Mesenchymal stem cell (in vitro differentiated cells and primary cell): Measurements from ENCODE around the gene RTL1.

Experiments
- DNase-seq: peaks from one replicate; pipeline ENCODE4 v3.0.0-alpha.2; 2013
- H2AFZ ChIP-seq: one replicate; pipeline ENCODE4 v1.6.1; 2013; ENCODE audit warnings: low read depth, mild to moderate bottlenecking, control low read depth, inconsistent platforms, low read length, moderate library complexity
- H2AK5ac ChIP-seq: 2 replicates; pipeline ENCODE4 v1.6.1; 2013; ENCODE audit warnings: low read length, moderate library complexity, mild to moderate bottlenecking, inconsistent platforms; ENCODE audit not compliant: severe bottlenecking
- H2BK120ac ChIP-seq: one replicate; pipeline ENCODE4 v1.6.1; 2013; ENCODE audit warnings: low read depth, mild to moderate bottlenecking, inconsistent platforms, low read length, moderate library complexity
- H2BK12ac ChIP-seq, 2 experiments: one replicate each; pipeline ENCODE4 v1.6.1; 2013; ENCODE audit warnings: inconsistent platforms in 2 of 2, low read length in 2 of 2, mild to moderate bottlenecking in 2 of 2, moderate library complexity in 2 of 2, control low read depth in 1 of 2
- H2BK15ac ChIP-seq: one replicate; pipeline ENCODE4 v1.6.1; 2013; ENCODE audit warnings: mild to moderate bottlenecking, low read depth, inconsistent platforms; ENCODE audit not compliant: poor library complexity, severe bottlenecking
- H2BK5ac ChIP-seq: 2 replicates; pipeline ENCODE4 v1.6.1; 2013; ENCODE audit warnings: low read depth, mild to moderate bottlenecking, low read length, control low read depth, inconsistent platforms; ENCODE audit not compliant: poor library complexity, severe bottlenecking
- H3K14ac ChIP-seq, 2 experiments: one replicate each; pipeline ENCODE4 v1.6.1; 2013; ENCODE audit warnings: inconsistent platforms in 2 of 2, low read length in 2 of 2, control low read depth in 1 of 2, mild to moderate bottlenecking in 1 of 2, moderate library complexity in 1 of 2
- H3K18ac ChIP-seq, 2 experiments: one replicate each; pipeline ENCODE4 v1.6.1; 2013; ENCODE audit warnings: inconsistent platforms in 2 of 2, low read length in 2 of 2, control low read depth in 1 of 2, low read depth in 1 of 2, mild to moderate bottlenecking in 1 of 2
- H3K23ac ChIP-seq, 2 experiments: one replicate each; pipeline ENCODE4 v1.6.1; 2013; ENCODE audit warnings: inconsistent platforms in 2 of 2, low read length in 2 of 2, mild to moderate bottlenecking in 2 of 2, moderate library complexity in 2 of 2, control low read depth in 1 of 2
- H3K27ac ChIP-seq: 2 replicates; pipeline ENCODE4 v1.5.1; 2013; ENCODE audit warnings: mild to moderate bottlenecking, moderate library complexity, low read length, control low read depth, inconsistent platforms; ENCODE audit not compliant: poor library complexity, severe bottlenecking
- H3K27me3 ChIP-seq, 2 experiments: 2 replicates each; pipeline versions ENCODE4 v1.6.1 to v1.7.0; 2013; ENCODE audit warnings: low read length in 2 of 2, mild to moderate bottlenecking in 2 of 2, moderate library complexity in 2 of 2, control low read depth in 1 of 2, inconsistent platforms in 1 of 2; ENCODE audit not compliant: control insufficient read depth in 1 of 2, insufficient read depth in 1 of 2
- H3K36me3 ChIP-seq, 2 experiments: 2 replicates each; pipeline versions ENCODE4 v1.6.1 to v1.7.0; 2013; ENCODE audit warnings: low read length in 2 of 2, control low read depth in 1 of 2, inconsistent platforms in 1 of 2, low read depth in 1 of 2, mild to moderate bottlenecking in 1 of 2; ENCODE audit not compliant: insufficient read depth in 2 of 2, control insufficient read depth in 1 of 2
- H3K4ac ChIP-seq, 2 experiments: one replicate each; pipeline ENCODE4 v1.6.1; 2013; ENCODE audit warnings: inconsistent platforms in 2 of 2, low read length in 2 of 2, mild to moderate bottlenecking in 2 of 2, moderate library complexity in 2 of 2, control low read depth in 1 of 2, low read depth in 1 of 2
- H3K4me1 ChIP-seq: 2 replicates; pipeline ENCODE4 v1.6.1; 2013; ENCODE audit warnings: low read depth, low read length, control low read depth; ENCODE audit not compliant: control insufficient read depth, insufficient read depth
- H3K4me2 ChIP-seq: 2 replicates; pipeline ENCODE4 v1.6.1; 2013; ENCODE audit warnings: low read length, mild to moderate bottlenecking, inconsistent platforms; ENCODE audit not compliant: poor library complexity, severe bottlenecking
- H3K4me3 ChIP-seq, 2 experiments: 2 replicates each; pipeline versions ENCODE4 v1.5.1 to v1.7.0; 2013; ENCODE audit warnings: low read length in 2 of 2, mild to moderate bottlenecking in 2 of 2, control low read depth in 1 of 2, low read depth in 1 of 2; ENCODE audit not compliant: insufficient read depth in 1 of 2
- H3K79me1 ChIP-seq: replicated peaks from 2 replicates; pipeline ENCODE4 v1.6.1; 2013; ENCODE audit warnings: mild to moderate bottlenecking, control low read depth, low read length, inconsistent platforms; ENCODE audit not compliant: poor library complexity, severe bottlenecking
- H3K9ac ChIP-seq: 2 replicates; pipeline ENCODE4 v1.7.0; 2013; ENCODE audit warnings: mild to moderate bottlenecking, low read length, moderate library complexity
- H3K9me3 ChIP-seq: 2 replicates; pipeline ENCODE4 v1.7.0; 2013; ENCODE audit warnings: mild to moderate bottlenecking, low read length; ENCODE audit not compliant: control insufficient read depth
- H4K8ac ChIP-seq: one replicate; pipeline ENCODE4 v1.6.1; 2013; ENCODE audit warnings: inconsistent platforms, mild to moderate bottlenecking, low read length, moderate library complexity
- H4K91ac ChIP-seq: one replicate; pipeline ENCODE4 v1.6.1; 2013; ENCODE audit warnings: mild to moderate bottlenecking, low read length, inconsistent platforms
- WGBS: methylation state at CpG from one replicate; pipeline ENCODE4 v1.1.7; 2013; ENCODE audit warnings: mixed read lengths; 5-methylcytosine and 5-hydroxymethylcytosine counted together

RTL1 gene

GRCh38 chr14:100874051-100874410 lies 29.5 kb downstream of the RTL1 start:
- Histone ChIP-seq H3K27ac (no peak overlapping the region), H3K18ac (no peak overlapping the region), H3K36me3 (peaks cover 0 to 16% of the 10 kb centered on the region in 2 experiments), H3K4me2 (no peak overlapping the region), H4K8ac (no peak overlapping the region), H3K14ac (no peak overlapping the region), H2BK120ac (no peak overlapping the region), H4K91ac (no peak overlapping the region), H3K23ac (no peak overlapping the region), H2BK15ac (no peak overlapping the region), H3K79me1 (no peaks in the 10 kb centered on the region), H3K4ac (no peak overlapping the region), H2BK5ac (no peak overlapping the region), H3K9me3 (no peaks in the 10 kb centered on the region), H3K27me3 (no peaks in the 10 kb centered on the region), H3K4me3 (no peak overlapping the region), H3K4me1 (no peaks in the 10 kb centered on the region), H2AK5ac (no peak overlapping the region), H2AFZ (no peak overlapping the region), H3K9ac (no peak overlapping the region), H2BK12ac (no peak overlapping the region)
- 77% methylated on average over 4 of the region's 4 CpGs for WGBS
- DNase-seq = no peak

- Histone ChIP-seq H4K8ac (no peak overlapping the region), H3K4ac (no peak overlapping the region), H3K4me3 (no peak overlapping the region), H3K27ac (no peak overlapping the region), H2BK120ac (no peak overlapping the region), H3K14ac (no peak overlapping the region), H2AFZ (no peak overlapping the region), H2BK12ac (no peak overlapping the region), H3K9me3 (no peaks in the 10 kb centered on the region), H3K27me3 (no peaks in the 10 kb centered on the region), H4K91ac (no peak overlapping the region), H3K23ac (no peak overlapping the region), H2AK5ac (no peak overlapping the region), H3K4me2 (no peak overlapping the region), H3K36me3 (peaks cover 0 to 21% of the 10 kb centered on the region in 2 experiments), H3K18ac (no peak overlapping the region), H2BK5ac (no peak overlapping the region), H2BK15ac (no peak overlapping the region), H3K9ac (no peak overlapping the region), H3K79me1 (no peaks in the 10 kb centered on the region), H3K4me1 (no peaks in the 10 kb centered on the region)
- no peak for DNase-seq
- WGBS = 63% methylated on average over 3 of the region's 3 CpGs
These were observed 30.4 kb downstream of the RTL1 start for GRCh38 chr14:100873096-100873482.

GRCh38 chr14:100872259-100873095 lies 31.0 kb downstream of the RTL1 start:
- no peak overlapping the region for H2BK120ac ChIP-seq

GRCh38 chr14:100871234-100872186 lies 32.0 kb downstream of the RTL1 start:
- 82% methylated on average over 16 of the region's 16 CpGs for WGBS

More at GRCh38 chr14:100872259-100873095, 31.0 kb downstream of the RTL1 start:
- Histone ChIP-seq H3K4ac (no peak overlapping the region), H3K27ac (no peak overlapping the region), H3K18ac (no peak overlapping the region), H4K91ac (no peak overlapping the region), H2BK5ac (no peak overlapping the region), H3K36me3 (peaks cover 0 to 17% of the 10 kb centered on the region in 2 experiments), H3K4me3 (no peak overlapping the region), H4K8ac (no peak overlapping the region), H3K27me3 (no peaks in the 10 kb centered on the region), H3K9me3 (no peaks in the 10 kb centered on the region), H2BK12ac (no peak overlapping the region), H3K14ac (no peak overlapping the region), H2BK15ac (no peak overlapping the region), H2AFZ (no peak overlapping the region), H3K4me2 (no peak overlapping the region), H3K4me1 (peaks cover 1% of the 10 kb centered on the region), H3K79me1 (no peaks in the 10 kb centered on the region), H3K23ac (no peak overlapping the region), H3K9ac (no peak overlapping the region), H2AK5ac (no peak overlapping the region)
- WGBS = 89% methylated on average over 15 of the region's 15 CpGs
- DNase-seq = no peak

More at GRCh38 chr14:100871234-100872186, 32.0 kb downstream of the RTL1 start:
- H2BK120ac ChIP-seq = no peak overlapping the region
- no peak overlapping the region for H4K91ac ChIP-seq
- no peaks in the 10 kb centered on the region for H3K79me1 ChIP-seq
- no peak overlapping the region for H2BK15ac ChIP-seq
- H2AFZ ChIP-seq = no peak overlapping the region
- no peak overlapping the region for H3K9ac ChIP-seq
- no peak overlapping the region for H3K23ac ChIP-seq
- H3K27ac ChIP-seq = no peak overlapping the region
- no peaks in the 10 kb centered on the region for H3K9me3 ChIP-seq
- H3K4me2 ChIP-seq = no peak overlapping the region
- H3K4me1 ChIP-seq = peaks cover 1% of the 10 kb centered on the region
- no peak overlapping the region for H4K8ac ChIP-seq
- H3K36me3 ChIP-seq = peaks cover 0 to 14% of the 10 kb centered on the region in 2 experiments
- peaks cover 0 to 4% of the 10 kb centered on the region in 2 experiments for H3K27me3 ChIP-seq
- H2BK5ac ChIP-seq = no peak overlapping the region
- H3K18ac ChIP-seq = no peak overlapping the region
- no peak overlapping the region for H3K4ac ChIP-seq
- H2AK5ac ChIP-seq = no peak overlapping the region
- H3K4me3 ChIP-seq = no peak overlapping the region
- no peak overlapping the region for H2BK12ac ChIP-seq
- DNase-seq = peak; percentile 12
- no peak overlapping the region for H3K14ac ChIP-seq
